ENCODE results near the gene ERBB4. TPM values are rescaled to one million over a fixed set of nuclear protein-coding genes. Genes with fewer than 3 reads are reported as not detected.

ERBB4 gene
- total and polyA plus RNA-seq, 10 of the 15 experiments (the other 5 are each of a cell fraction or from before 2014, with no cell fraction given) = under 0.01 to 0.23 (median 0.01) TPM; not detected in 4

- TF ChIP-seq NFYB (IDR thresholded peaks at IDR 0.05; ENCODE audit: insufficient read depth, low read depth, low read length) (no peak), E2F8 (IDR thresholded peaks at IDR 0.05; ENCODE audit: low read depth, partially characterized antibody) (no peak), BRCA1 (IDR thresholded peaks at IDR 0.05; ENCODE audit: low read depth, low read length) (no peak), TCF12 (IDR thresholded peaks at IDR 0.05; ENCODE audit: low read depth, low read length) (no peak), CEBPZ (IDR thresholded peaks at IDR 0.05; ENCODE audit: low read depth, low read length) (no peak), SUZ12 (IDR thresholded peaks at IDR 0.05; ENCODE audit: unreplicated experiment) (no peak), NFXL1 (IDR thresholded peaks at IDR 0.05; ENCODE audit: borderline replicate concordance) (no peak), STAT1 (conservative IDR thresholded peaks at IDR 0.05) (no peak), CREM (IDR thresholded peaks at IDR 0.05; ENCODE audit: low read depth) (no peak)
Measured at GRCh38 chr2:211652327-211652726, 886.3 kb downstream of the ERBB4 start (continued).
